IMR-90 (cell line): ENCODE measurements around the gene LHPP. TPM values are rescaled to one million over a fixed set of nuclear protein-coding genes. Genes with fewer than 3 reads are reported as not detected.

ENCODE experiments used
- ATAC-seq: fragments of 200-7000 bp; cut with Tn5 transposase; 2 replicates; pipeline ENCODE4 v1.9.1; 2020; ENCODE audit warnings: low read depth, mild to moderate bottlenecking, moderate library complexity
- BruUV-seq: library from RNA; stranded (reverse); fragments of 400-500 nt; replicated peaks from 2 replicates; lab custom pipeline; 2021; lab: Mats Ljungman, UMichigan
- CTCF ChIA-PET: fragments of 300-600 bp; formaldehyde crosslinking; extraction: SDS; loops from one replicate; lab custom pipeline; 2021; ENCODE audit warnings: antibody characterized with exemption; lab: Yijun Ruan, JAX
- POLR2A ChIA-PET: fragments of 300-600 bp; sonication (Branson Sonifier 250); formaldehyde crosslinking; loops from one replicate; lab custom pipeline; 2022; ENCODE audit warnings: antibody characterized with exemption; ENCODE audit not compliant: unreplicated experiment; lab: Charles Lee
- DNase-seq: peaks from one replicate; pipeline ENCODE4 v3.0.0; 2013
- H2AFZ ChIP-seq: replicated peaks from 2 replicates; pipeline ENCODE3; 2013; ENCODE audit warnings: low read length, mild to moderate bottlenecking; ENCODE audit not compliant: poor library complexity
- H2AK5ac ChIP-seq: 2 replicates; pipeline ENCODE4 v1.6.1; 2013; ENCODE audit warnings: low read depth, low read length, inconsistent platforms
- H2AK9ac ChIP-seq: replicated peaks from 2 replicates; pipeline ENCODE3; 2013; ENCODE audit warnings: mild to moderate bottlenecking, low read depth, low read length, moderate library complexity; ENCODE audit not compliant: poor library complexity
- H2BK120ac ChIP-seq: 2 replicates; pipeline ENCODE4 v1.6.1; 2013; ENCODE audit warnings: low read depth, low read length, inconsistent platforms
- H2BK15ac ChIP-seq: 3 replicates; pipeline ENCODE4 v1.6.1; 2013; ENCODE audit warnings: low read depth, low read length, inconsistent platforms
- H2BK20ac ChIP-seq: 2 replicates; pipeline ENCODE4 v1.6.1; 2013; ENCODE audit warnings: low read depth, mild to moderate bottlenecking, inconsistent platforms, low read length, moderate library complexity
- H2BK5ac ChIP-seq: 2 replicates; pipeline ENCODE4 v1.6.1; 2013; ENCODE audit warnings: mild to moderate bottlenecking, low read depth, low read length, inconsistent platforms; ENCODE audit not compliant: poor library complexity, severe bottlenecking
- H3K14ac ChIP-seq: replicated peaks from 2 replicates; pipeline ENCODE4 v1.6.1; 2013; ENCODE audit warnings: low read depth, low read length, inconsistent platforms
- H3K18ac ChIP-seq: 2 replicates; pipeline ENCODE4 v1.6.1; 2013; ENCODE audit warnings: low read depth, low read length, control low read depth
- H3K23ac ChIP-seq: 2 replicates; pipeline ENCODE4 v1.6.1; 2013; ENCODE audit warnings: low read depth, low read length, inconsistent platforms
- H3K27ac ChIP-seq: 2 replicates; pipeline ENCODE4 v1.5.1; 2013; ENCODE audit warnings: mild to moderate bottlenecking, control low read depth, low read length; ENCODE audit not compliant: insufficient read depth
- H3K27me3 ChIP-seq: 2 replicates; pipeline ENCODE4 v1.6.1; 2013; ENCODE audit warnings: low read length; ENCODE audit not compliant: control insufficient read depth, insufficient read depth
- H3K36me3 ChIP-seq: 2 replicates; pipeline ENCODE4 v1.6.1; 2013; ENCODE audit warnings: low read length, mixed read lengths; ENCODE audit not compliant: control insufficient read depth, insufficient read depth
- H3K4ac ChIP-seq: 2 replicates; pipeline ENCODE4 v1.6.1; 2013; ENCODE audit warnings: low read depth, low read length, inconsistent platforms
- H3K4me1 ChIP-seq: 2 replicates; pipeline ENCODE4 v1.6.1; 2013; ENCODE audit warnings: low read length, mixed read lengths; ENCODE audit not compliant: control insufficient read depth, insufficient read depth
- H3K4me2 ChIP-seq: 2 replicates; pipeline ENCODE4 v1.6.1; 2013; ENCODE audit warnings: low read depth, mild to moderate bottlenecking, control low read depth, low read length, moderate library complexity
- H3K4me3 ChIP-seq: 2 replicates; pipeline ENCODE4 v1.5.1; 2013; ENCODE audit warnings: low read depth, mild to moderate bottlenecking, control low read depth, low read length, moderate library complexity; ENCODE audit not compliant: insufficient read depth
- H3K56ac ChIP-seq: 2 replicates; pipeline ENCODE4 v1.6.1; 2013; ENCODE audit warnings: low read length, inconsistent platforms; ENCODE audit not compliant: insufficient read depth; ENCODE audit errors: extremely low read depth
- H3K79me1 ChIP-seq, 2 experiments: 2 replicates each; pipeline ENCODE4 v1.6.1; 2013; ENCODE audit warnings: low read length in 2 of 2, inconsistent platforms in 1 of 2, low read depth in 1 of 2
- H3K9ac ChIP-seq: 2 replicates; pipeline ENCODE4 v1.6.1; 2013; ENCODE audit warnings: low read depth, low read length, control low read depth
- H3K9me1 ChIP-seq: 2 replicates; pipeline ENCODE4 v1.6.1; 2013; ENCODE audit warnings: low read length, inconsistent platforms; ENCODE audit not compliant: insufficient read depth
- H3K9me3 ChIP-seq: 2 replicates; pipeline ENCODE4 v1.6.1; 2013; ENCODE audit warnings: low read length; ENCODE audit not compliant: control insufficient read depth, insufficient read depth
- H4K20me1 ChIP-seq: 2 replicates; pipeline ENCODE4 v1.6.1; 2013; ENCODE audit warnings: low read length, inconsistent platforms; ENCODE audit not compliant: insufficient read depth
- H4K5ac ChIP-seq: 2 replicates; pipeline ENCODE4 v1.6.1; 2013; ENCODE audit warnings: mild to moderate bottlenecking, low read depth, low read length, control low read depth
- H4K8ac ChIP-seq, 2 experiments: 2 replicates each; pipeline ENCODE4 v1.6.1; 2013; ENCODE audit warnings: low read depth in 2 of 2, low read length in 2 of 2, control low read depth in 1 of 2, inconsistent platforms in 1 of 2
- H4K91ac ChIP-seq: 2 replicates; pipeline ENCODE4 v1.6.1; 2013; ENCODE audit warnings: low read depth, low read length, inconsistent platforms; ENCODE audit not compliant: insufficient read depth
- MXI1 ChIP-seq: IDR thresholded peaks from 2 replicates; pipeline ENCODE4 v1.6.1; 2012; ENCODE audit warnings: low read depth, mild to moderate bottlenecking, low read length, moderate library complexity, borderline replicate concordance
- NFE2L2 ChIP-seq: fragments of 150-350 bp; IDR thresholded peaks from 2 replicates; pipeline ENCODE4 v1.6.1; 2016; ENCODE audit warnings: low read depth, mild to moderate bottlenecking, low read length
- WGBS, 2 experiments: methylation state at CpG; one replicate each; pipeline versions ENCODE4 v1.1.5 to v1.1.7; 2013; ENCODE audit warnings: missing lambda C conversion rate in 2 of 2; ENCODE audit not compliant: insufficient read length in 1 of 2; ENCODE audit errors: extremely low coverage in 2 of 2; 5-methylcytosine and 5-hydroxymethylcytosine counted together
- dilution Hi-C: fragments of 300-500 bp; cut with HindIII; formaldehyde crosslinking; loops from one replicate; pipeline ENCODE4 v1.14.3; 2018; ENCODE audit warnings: low sequenced_read_pairs; ENCODE audit not compliant: unreplicated experiment
- in situ Hi-C: fragments of 300-500 bp; cut with MboI; formaldehyde crosslinking; loops from 3 replicates; pipeline ENCODE4 v1.14.3; 2019; ENCODE audit warnings: low sequenced_read_pairs, inconsistent platforms, mixed read lengths
- intact Hi-C: fragments of 100-400 bp; cut with micrococcal nuclease; formaldehyde crosslinking; loops from 2 replicates; pipeline ENCODE4 v1.10.0; 2022
- polyA plus RNA-seq, 3 experiments: library from polyadenylated mRNA; depleted of rRNA; stranded (reverse); fragments of >200 nt; gene quantifications; 2 replicates each; pipeline ENCODE4 v1.2.3, GENCODE V29; 2012; ENCODE audit warnings: low replicate concordance in 1 of 3
- total RNA-seq: library from RNA; depleted of rRNA; stranded (reverse); fragments of >200 nt; gene quantifications from 2 replicates; pipeline ENCODE4 v1.2.3, GENCODE V29; 2012

LHPP gene
- total and polyA plus RNA-seq, 2 of the 4 experiments (the other 2 are of a cell fraction) = 2.7 to 8.3 TPM

GRCh38 chr10:124626759-124627380 lies 165.2 kb downstream of the LHPP start:
- H2AK5ac ChIP-seq = no peak overlapping the region
- no peak overlapping the region for H3K4ac ChIP-seq
- H4K8ac ChIP-seq = no peak overlapping the region
- H3K27me3 ChIP-seq = no peaks in the 10 kb centered on the region
- in situ Hi-C loops (no loop called here), intact Hi-C loops (no loop called here), dilution Hi-C loops (no loop called here)
- no peak overlapping the region for H3K27ac ChIP-seq
- WGBS, 2 experiments = 89% methylated on average over 7 of the region's 13 CpGs; no CpG with 5 or more reads in 1 of the 2 experiments
- H3K23ac ChIP-seq = no peak overlapping the region
- no peaks in the 10 kb centered on the region; the same call in 1 of the 2 replicates for H3K9me1 ChIP-seq
- no peak overlapping the region for H3K9ac ChIP-seq
- CTCF ChIA-PET = no interaction called here
- no peak overlapping the region for H2AFZ ChIP-seq
- H4K5ac ChIP-seq = no peak overlapping the region
- H3K36me3 ChIP-seq = peaks cover 2% of the 10 kb centered on the region; the same call in 1 of the 2 replicates
- H2BK20ac ChIP-seq = no peak overlapping the region
- H4K20me1 ChIP-seq = no peaks in the 10 kb centered on the region; the same call in none of the 2 replicates
- TF ChIP-seq NFE2L2 (no peak), MXI1 (no peak)
- H2BK120ac ChIP-seq = no peak overlapping the region
- H3K4me2 ChIP-seq = no peak overlapping the region
- no peak overlapping the region for H3K14ac ChIP-seq
- no peaks in the 10 kb centered on the region for H3K79me1 ChIP-seq
- no peak overlapping the region for H3K56ac ChIP-seq
- ATAC-seq = no peak
- no peak overlapping the region for H3K4me3 ChIP-seq
- POLR2A ChIA-PET = no interaction called here
- no TSS peak for BruUV-seq
- H2BK5ac ChIP-seq = no peak overlapping the region
- H2BK15ac ChIP-seq = no peak overlapping the region
- no peak overlapping the region for H3K18ac ChIP-seq
- no peak overlapping the region for H4K91ac ChIP-seq
- no peaks in the 10 kb centered on the region for H3K4me1 ChIP-seq
- no peaks in the 10 kb centered on the region for H3K9me3 ChIP-seq
- DNase-seq = no peak
- H2AK9ac ChIP-seq = no peak overlapping the region
